GM19240 (cell line): ENCODE data around the gene KCNJ3.

ENCODE experiments used
- DNase-seq: peaks from one replicate; pipeline ENCODE4 v3.0.0; 2011; ENCODE audit warnings: low spot score; ENCODE audit not compliant: insufficient read length

The KCNJ3 gene

DNA sequence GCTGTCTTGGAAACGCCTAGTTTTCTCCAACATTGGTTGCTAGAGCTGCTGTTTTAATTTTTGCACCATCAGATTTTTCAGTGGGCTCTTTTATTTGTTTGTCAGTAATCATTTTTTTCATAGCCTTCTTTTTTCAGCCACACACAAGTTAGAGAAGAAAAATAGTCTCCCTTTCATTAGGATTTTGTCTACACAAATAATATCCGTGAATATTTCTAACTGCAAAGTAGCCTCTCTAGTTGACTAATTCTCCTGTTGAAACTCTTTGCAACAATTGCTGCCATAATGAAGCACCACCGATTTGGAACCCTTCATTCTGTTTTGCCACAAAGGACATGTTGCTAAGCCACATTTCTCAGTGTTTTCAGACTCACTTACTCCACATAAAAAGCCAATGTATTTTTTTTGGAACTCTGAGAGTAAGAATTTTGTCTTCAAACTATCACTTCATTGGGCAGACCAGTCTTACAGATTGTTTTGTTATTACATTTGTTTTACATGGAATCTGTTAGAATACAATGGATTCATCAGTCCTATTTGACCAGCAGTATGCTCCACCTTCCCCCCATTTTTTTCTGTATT lies 9.6 kb downstream of the KCNJ3 start:
- DNase-seq: no peak

- DNase-seq: no peak
These were observed 10.7 kb downstream of the KCNJ3 start for GRCh38 chr2:154709215-154709614.

GRCh38 chr2:154710078-154710477 lies 11.6 kb downstream of the KCNJ3 start:
- no peak for DNase-seq

- no peak for DNase-seq
These were observed 12.2 kb downstream of the KCNJ3 start for GRCh38 chr2:154710685-154711084.

GRCh38 chr2:154713675-154714074 lies 15.2 kb downstream of the KCNJ3 start:
- no peak for DNase-seq

DNA sequence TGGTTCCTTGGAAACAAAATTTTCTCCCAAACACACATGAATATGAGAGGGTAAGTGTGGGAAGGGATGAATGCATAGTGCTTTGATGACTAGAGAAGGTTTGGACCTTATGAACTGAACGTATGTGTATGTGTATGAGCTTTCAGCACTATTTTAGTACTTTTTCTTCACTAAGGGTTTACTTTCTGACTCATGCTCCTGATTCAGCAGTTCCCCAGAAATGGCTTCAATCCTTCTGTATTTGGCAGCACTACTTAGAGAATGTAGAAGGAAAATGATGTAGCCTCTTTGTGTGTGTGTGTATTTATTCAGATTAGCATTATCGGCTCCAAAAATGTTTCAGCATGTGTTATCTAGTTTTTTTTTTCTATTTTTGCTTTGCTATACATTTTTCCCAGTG lies 22.2 kb downstream of the KCNJ3 start:
- no peak for DNase-seq

GRCh38 chr2:154724194-154724797 lies 25.8 kb downstream of the KCNJ3 start:
- DNase-seq: no peak

GRCh38 chr2:154740361-154740760 lies 41.9 kb downstream of the KCNJ3 start:
- DNase-seq: no peak

DNA sequence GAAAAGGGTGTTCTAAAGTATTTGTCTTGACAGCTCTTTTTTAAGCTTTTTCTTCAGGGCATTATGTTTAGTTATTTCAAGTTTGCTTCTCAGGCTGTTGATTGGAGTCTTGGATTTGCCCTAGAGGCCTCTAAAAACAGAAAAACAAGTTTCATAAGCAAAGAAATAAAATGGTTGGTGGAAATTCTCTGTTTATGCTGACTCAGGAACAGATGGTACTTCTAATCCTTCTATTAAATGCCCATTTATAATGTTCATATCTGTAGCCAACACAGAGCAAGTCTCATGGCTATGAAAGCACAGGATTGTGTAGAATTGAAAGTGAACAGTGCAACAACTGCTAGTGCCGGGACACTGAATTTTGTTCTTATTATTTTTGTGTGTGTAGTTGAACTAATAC lies 60.4 kb downstream of the KCNJ3 start:
- no peak for DNase-seq

DNA sequence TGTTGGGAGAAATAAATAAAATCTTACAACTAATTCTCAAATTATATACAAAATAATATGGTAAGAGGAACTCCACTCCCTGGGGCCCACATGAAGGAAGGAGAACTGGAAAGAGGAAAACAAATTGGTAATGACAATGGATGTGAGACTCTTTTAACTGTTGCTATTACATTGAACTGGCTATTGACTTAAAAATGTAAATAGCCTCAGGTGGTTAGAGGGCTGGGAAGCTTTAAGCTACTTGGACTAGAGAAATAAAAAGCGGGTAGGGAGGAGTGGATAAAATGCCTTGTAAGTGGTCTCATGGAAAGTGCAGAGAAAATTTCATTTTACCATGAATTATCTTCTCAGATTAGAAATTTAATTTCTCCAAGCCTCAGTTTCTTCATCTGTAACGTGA lies 64.1 kb downstream of the KCNJ3 start:
- no peak for DNase-seq

- no peak for DNase-seq
These were observed 73.3 kb downstream of the KCNJ3 start for GRCh38 chr2:154771664-154772284.

GRCh38 chr2:154776825-154777224 lies 78.3 kb downstream of the KCNJ3 start:
- no peak for DNase-seq

- DNase-seq: no peak
These were observed 95.9 kb downstream of the KCNJ3 start for GRCh38 chr2:154794406-154794805.

DNA sequence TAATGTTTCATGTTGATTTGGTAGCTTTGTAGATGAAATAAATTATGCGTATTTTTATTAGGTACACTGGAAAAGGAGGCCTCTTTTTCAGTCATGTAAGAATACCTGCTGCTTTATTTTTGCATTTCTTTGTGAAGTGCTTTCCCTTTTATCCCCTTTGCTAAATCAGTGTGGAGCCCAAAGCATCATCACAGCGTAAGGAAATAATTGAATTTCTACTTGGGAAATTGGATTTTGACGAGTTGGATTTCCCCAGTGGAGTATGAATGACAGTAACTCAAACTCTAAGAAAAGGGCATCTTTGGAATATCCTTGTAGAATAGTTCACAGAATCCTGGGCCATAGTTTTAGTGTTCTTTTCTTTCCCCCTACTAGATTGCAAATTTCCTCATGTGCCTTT lies 97.2 kb downstream of the KCNJ3 start:
- DNase-seq: no peak

DNA sequence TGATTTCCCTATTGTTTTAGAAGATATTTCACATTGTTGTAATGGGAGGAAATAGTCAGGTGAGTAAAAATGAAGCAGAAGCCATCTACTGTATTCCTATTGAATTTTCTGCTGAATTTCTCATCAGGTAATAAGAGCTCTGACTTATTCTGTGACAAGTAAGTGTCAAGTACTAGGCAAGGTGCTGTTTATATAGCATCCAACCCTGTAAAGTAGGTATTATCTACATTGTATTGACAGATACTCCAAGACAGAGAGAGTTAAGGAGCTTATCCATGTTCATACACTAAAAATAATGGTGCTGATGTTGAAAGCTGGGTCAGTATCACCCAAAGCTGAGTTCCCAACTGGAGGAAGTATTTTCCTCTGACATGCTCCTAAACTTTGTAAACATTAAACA lies 106.0 kb downstream of the KCNJ3 start:
- DNase-seq: no peak

- no peak for DNase-seq
These were observed 115.1 kb downstream of the KCNJ3 start for GRCh38 chr2:154813636-154814035.

DNA sequence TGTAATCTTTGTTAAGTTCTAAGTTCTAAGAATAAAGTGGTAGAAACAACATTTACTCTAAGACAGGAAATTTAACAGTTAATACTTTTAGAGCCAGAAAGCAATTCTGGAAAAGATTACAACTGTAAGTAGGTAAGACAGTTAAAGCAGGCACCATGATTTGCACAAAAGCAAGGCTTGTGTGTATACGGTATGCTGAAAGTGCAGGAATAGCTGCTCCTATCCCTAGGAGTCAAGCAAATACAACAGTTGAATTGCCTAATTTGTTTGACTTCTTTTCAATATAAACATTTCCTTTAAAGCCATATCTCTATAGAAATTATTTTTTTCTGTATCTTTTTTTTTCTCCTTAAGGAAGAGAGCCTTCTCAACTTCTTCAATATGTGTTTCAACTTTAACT lies 116.4 kb downstream of the KCNJ3 start:
- no peak for DNase-seq

DNA sequence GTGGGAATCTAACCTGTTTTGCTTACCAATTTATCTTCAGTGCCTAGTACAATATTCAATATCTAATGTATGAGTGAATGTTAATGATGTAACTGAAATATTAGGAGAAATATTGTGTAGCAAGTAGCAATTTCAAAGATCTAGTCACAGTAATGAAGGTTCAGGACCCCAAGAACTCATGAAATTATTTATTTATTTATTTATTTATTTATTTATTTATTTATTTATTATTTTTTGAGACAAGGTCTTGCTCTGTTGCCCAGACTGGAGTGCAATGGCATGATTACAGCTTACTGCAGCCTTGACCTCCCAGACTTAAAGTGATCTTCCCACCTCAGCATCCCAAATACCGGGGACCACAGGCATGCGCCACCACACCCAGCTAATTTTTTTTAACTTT lies 126.9 kb downstream of the KCNJ3 start:
- DNase-seq: no peak

DNA sequence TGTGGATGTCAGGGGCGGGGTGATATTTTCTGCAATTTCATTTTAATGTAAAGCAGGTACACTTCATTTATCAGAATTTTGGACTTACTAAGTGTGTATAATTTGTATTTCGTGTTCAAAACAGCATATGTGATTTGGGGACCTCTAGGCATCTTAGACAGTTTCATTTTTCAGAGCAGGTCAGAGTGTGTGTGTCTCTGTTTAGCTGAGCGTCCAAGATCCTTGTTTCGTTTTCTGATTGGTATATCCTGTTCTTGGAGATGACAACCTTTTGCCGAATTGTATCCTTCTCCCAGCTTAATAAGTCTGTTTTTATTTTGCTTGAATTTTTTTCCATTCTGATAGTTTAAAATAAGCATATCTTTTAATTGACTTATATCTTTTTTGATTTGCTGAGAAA lies 128.3 kb downstream of the KCNJ3 start:
- no peak for DNase-seq

- DNase-seq: no peak
These were observed 128.8 kb downstream of the KCNJ3 start for GRCh38 chr2:154827286-154827685.

- no peak for DNase-seq
These were observed 134.2 kb downstream of the KCNJ3 start for GRCh38 chr2:154832711-154833110.

- no peak for DNase-seq
These were observed 138.1 kb downstream of the KCNJ3 start for GRCh38 chr2:154836632-154837031.

- DNase-seq: no peak
These were observed 138.5 kb downstream of the KCNJ3 start for GRCh38 chr2:154837035-154837434.
